ENCODE results near the gene KCNQ5. TPM values are rescaled to one million over a fixed set of nuclear protein-coding genes. Genes with fewer than 3 reads are reported as not detected.

The KCNQ5 gene
- total RNA-seq, 4 donors from 2014 or later = 0.21 to 1.1 (median 0.59) TPM; not detected in 1

GRCh38 chr6:72704979-72705378 is 83.1 kb downstream of the KCNQ5 start:
- Histone ChIP-seq H3K36me3 (no peaks in the 10 kb centered on the region), H3K4me3 (no peak overlapping the region), H3K27ac (no peak overlapping the region), H3K9me3 (peaks cover 0 to 2% (median 0%) of the 10 kb centered on the region in 4 donors), H3K27me3 (no peaks in the 10 kb centered on the region), H3K4me1 (no peaks in the 10 kb centered on the region)
- no peak for DNase-seq (ENCODE audit: low spot score in 2 of 2)
- 87 to 88% methylated on average over 4 of the region's 4 CpGs for WGBS, 2 donors
- TF ChIP-seq EP300 (IDR thresholded peaks at IDR 0.05) (no peak), POLR2A (IDR thresholded peaks at IDR 0.05) (no peak), CTCF (IDR thresholded peaks at IDR 0.05) (no peak)

GRCh38 chr6:72709431-72709830 is 87.6 kb downstream of the KCNQ5 start:
- Histone ChIP-seq H3K36me3 (no peaks in the 10 kb centered on the region), H3K4me3 (no peak overlapping the region), H3K27ac (no peak overlapping the region), H3K27me3 (no peaks in the 10 kb centered on the region), H3K9me3 (peaks cover 0 to 7% (median 0%) of the 10 kb centered on the region in 4 donors), H3K4me1 (no peaks in the 10 kb centered on the region)
- WGBS, 2 donors = 52 to 53% methylated on average over 1 of the region's 1 CpG
- no peak for DNase-seq (ENCODE audit: low spot score in 2 of 2)
- TF ChIP-seq POLR2A (IDR thresholded peaks at IDR 0.05) (no peak), EP300 (IDR thresholded peaks at IDR 0.05) (no peak), CTCF (IDR thresholded peaks at IDR 0.05) (no peak)

GRCh38 chr6:72711731-72712130 is 89.9 kb downstream of the KCNQ5 start:
- Histone ChIP-seq H3K36me3 (no peaks in the 10 kb centered on the region), H3K9me3 (peaks cover 0 to 7% (median 0%) of the 10 kb centered on the region in 4 donors), H3K4me1 (no peaks in the 10 kb centered on the region), H3K27ac (no peak overlapping the region), H3K4me3 (no peak overlapping the region), H3K27me3 (no peaks in the 10 kb centered on the region)
- DNase-seq (ENCODE audit: low spot score in 2 of 2) = no peak
- TF ChIP-seq POLR2A (IDR thresholded peaks at IDR 0.05) (no peak), EP300 (IDR thresholded peaks at IDR 0.05) (no peak), CTCF (IDR thresholded peaks at IDR 0.05) (no peak)
- 95 to 100% methylated on average over 1 of the region's 1 CpG for WGBS, 2 donors

GRCh38 chr6:72712910-72713309 is 91.0 kb downstream of the KCNQ5 start:
- whole genome bisulfite sequencing, 2 donors = 72 to 77% methylated on average over 6 of the region's 6 CpGs
- DNase-seq (ENCODE audit: low spot score in 2 of 2) = no peak
- Histone ChIP-seq H3K27me3 (no peaks in the 10 kb centered on the region), H3K4me3 (no peak overlapping the region), H3K9me3 (peaks cover 0 to 7% (median 0%) of the 10 kb centered on the region in 4 donors), H3K4me1 (no peaks in the 10 kb centered on the region), H3K27ac (no peak overlapping the region), H3K36me3 (no peaks in the 10 kb centered on the region)
- no peak for TF ChIP-seq POLR2A (IDR thresholded peaks at IDR 0.05)
- TF ChIP-seq CTCF (IDR thresholded peaks at IDR 0.05) = no peak
- no peak for TF ChIP-seq EP300 (IDR thresholded peaks at IDR 0.05)

GRCh38 chr6:72715119-72715518 is 93.3 kb downstream of the KCNQ5 start:
- DNase-seq (ENCODE audit: low spot score in 2 of 2) = no peak
- Histone ChIP-seq H3K9me3 (peaks cover 0 to 4% (median 0%) of the 10 kb centered on the region in 4 donors), H3K27me3 (no peaks in the 10 kb centered on the region), H3K4me3 (no peak overlapping the region), H3K27ac (no peak overlapping the region), H3K4me1 (no peaks in the 10 kb centered on the region), H3K36me3 (no peaks in the 10 kb centered on the region)
- 74 to 75% methylated on average over 5 of the region's 5 CpGs for WGBS, 2 donors
- no peak for TF ChIP-seq EP300 (IDR thresholded peaks at IDR 0.05)
- TF ChIP-seq POLR2A (IDR thresholded peaks at IDR 0.05) = no peak
- TF ChIP-seq CTCF (IDR thresholded peaks at IDR 0.05) = no peak
